Right lung (tissue), 5 donors: Measurements from ENCODE around the gene ARHGAP42. TPM values are rescaled to one million over a fixed set of nuclear protein-coding genes. Genes with fewer than 3 reads are reported as not detected.
A peak's percentile ranks its signal among the peaks of the same experiment; 100 is the strongest.

Experiments
- DNase-seq, 2 donors: peaks; one replicate each; pipeline ENCODE4 v3.0.0-alpha.2; 2013
- polyA plus RNA-seq, 5 donors: library from polyadenylated mRNA; unstranded; fragments of 120-200 nt; gene quantifications; one replicate each; pipeline versions ENCODE4 v1.2.1 to v1.2.3, GENCODE V29; 2013; ENCODE audit warnings: inconsistent platforms in 1 of 5, low replicate concordance in 1 of 5; ENCODE audit not compliant: insufficient read length in 5 of 5, insufficient read depth in 1 of 5

Gene ARHGAP42
- polyA plus RNA-seq, 5 donors: 22.8 to 46.6 (median 39.9) TPM

DNA sequence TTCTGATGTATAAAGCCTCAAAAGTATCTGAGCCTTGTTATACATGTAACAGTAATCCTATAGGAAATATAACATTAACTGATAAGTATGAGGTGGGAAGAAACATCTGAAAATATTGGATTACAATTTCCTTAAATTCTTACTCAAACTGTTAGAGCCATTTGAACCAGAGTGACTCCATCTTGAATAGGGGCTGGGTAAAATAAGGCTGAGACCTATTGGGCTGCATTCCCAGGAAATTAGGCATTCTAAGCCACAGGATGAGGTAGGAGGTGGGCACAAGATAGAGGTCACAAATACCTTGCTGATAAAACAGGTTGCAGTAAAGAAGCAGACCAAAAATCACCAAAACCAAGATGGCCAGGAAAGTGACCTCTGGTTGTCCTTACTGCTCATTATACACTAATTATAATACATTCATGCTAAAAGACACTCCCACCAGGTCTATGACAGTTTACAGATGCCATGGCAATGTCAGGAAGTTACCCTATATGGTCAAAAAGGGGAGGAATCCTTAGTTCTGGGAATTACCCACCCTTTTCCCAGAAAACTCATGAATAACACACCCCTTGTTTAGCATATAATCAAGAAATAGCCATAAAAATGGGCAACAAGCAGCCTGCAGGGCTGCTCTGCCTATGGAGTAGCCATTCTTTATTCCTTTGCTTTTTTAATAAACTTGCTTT is 327.7 kb downstream of the ARHGAP42 start:
- no peak for DNase-seq

DNA sequence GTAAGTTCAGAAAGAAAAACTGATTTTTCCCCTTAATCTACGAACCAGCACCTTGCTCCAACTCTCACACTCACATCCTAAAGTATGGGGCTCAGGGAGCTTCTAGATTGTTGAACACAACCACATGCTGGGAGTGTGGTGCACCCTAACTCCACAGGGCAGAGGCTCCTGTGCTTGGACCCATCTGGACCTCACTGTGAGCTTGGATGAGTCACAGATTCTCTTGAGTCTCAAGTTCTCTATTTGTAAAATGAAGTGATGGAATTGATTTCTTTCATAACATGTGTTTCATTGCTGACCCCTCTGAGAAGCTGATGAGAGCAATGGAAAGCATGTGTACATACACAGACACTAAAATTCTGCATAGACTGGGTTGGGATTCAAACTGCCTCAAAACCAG is 332.8 kb downstream of the ARHGAP42 start:
- DNase-seq: no peak

DNA sequence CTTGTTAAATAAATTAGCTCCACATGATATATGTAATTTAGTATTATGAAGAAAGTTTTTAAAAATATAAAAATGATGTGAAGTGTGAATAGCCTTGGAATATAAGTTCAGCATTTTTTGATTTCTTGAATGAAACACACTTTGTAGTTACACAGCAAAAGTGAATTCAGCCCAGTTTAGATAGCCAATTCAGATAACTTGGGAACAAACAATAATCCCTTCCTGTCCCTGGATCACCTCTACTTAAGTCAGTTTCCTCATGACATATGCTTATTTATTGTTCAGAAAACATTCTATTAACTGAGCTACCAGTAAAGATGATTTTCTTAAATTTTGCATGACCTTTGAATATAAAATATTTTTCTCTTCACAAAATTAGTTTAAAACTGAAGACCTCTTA is 335.2 kb downstream of the ARHGAP42 start:
- DNase-seq: no peak

DNA sequence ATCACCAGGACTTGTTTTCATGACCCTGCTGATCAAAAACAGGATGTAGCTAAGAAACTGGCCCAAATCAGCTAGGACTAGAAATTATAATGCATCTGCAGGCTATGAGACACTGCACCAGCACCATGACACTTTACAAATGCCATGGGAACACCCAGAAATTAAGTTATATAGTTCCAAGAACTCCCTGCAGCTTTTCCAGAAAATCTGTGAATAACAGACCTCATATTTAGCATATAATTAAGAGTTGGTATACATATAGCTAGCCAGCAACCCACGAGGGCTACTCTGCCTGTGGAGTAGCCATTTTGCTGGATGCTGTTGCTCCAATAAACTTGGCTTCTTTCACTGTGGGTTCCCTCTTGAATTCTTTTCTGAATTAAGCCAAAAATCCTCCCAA is 341.6 kb downstream of the ARHGAP42 start:
- DNase-seq: no peak

DNA sequence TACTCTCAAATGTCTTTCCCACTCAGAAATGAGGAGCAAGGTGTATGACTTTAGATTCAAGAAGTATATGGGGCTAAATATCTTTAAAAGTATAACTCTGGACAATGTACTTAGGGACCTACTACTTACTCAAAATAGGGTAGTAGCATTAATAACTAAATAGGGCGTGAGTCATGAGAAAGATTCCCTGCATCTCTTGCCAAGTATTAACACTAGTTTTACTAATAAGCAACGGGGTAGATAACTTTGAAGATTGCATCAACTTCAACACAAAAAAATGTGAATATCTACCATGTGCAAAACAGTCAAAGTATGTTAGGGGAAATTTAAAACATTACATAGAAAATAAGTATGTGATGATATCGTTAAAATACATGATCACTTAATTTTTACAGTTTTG is 342.9 kb downstream of the ARHGAP42 start:
- no peak for DNase-seq

DNA sequence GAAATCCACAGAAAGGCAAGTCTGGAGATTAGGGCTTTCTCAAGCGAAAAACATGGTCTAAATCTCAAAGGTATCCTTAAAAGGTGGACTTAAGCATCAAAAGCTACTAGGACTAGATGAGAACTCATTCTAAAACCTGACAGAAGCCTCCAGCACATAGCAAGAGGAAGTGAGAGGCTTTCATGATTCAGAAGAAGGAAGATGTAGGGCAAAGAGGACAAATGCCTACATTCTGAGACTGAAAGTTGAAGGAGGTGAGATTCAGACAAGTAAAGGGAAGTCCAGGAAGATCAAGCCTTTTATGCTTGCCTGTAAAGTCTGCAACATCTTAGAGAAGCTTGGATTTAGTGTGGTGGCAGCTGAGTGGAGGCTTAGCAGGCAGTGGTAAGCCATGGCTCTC is 343.6 kb downstream of the ARHGAP42 start:
- DNase-seq: no peak

DNA sequence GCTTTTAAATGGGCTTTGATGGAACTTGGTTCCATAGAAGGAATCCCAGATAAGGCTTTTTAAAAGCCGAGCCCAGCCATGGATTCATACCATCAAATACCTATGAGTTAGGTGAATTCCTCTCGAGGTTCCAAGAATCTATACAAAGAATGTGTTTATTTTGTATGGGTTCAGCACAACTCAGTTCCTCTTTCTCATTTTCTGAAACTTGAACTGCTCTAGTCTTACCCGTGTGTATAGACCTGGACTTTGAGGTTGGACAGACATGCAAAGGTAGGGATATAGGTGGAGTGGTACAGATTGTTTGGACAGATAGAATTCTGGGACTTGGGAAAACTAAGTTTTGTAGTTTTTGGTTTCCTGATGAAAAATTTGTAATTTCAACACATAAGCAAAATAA is 344.6 kb downstream of the ARHGAP42 start:
- DNase-seq: no peak

DNA sequence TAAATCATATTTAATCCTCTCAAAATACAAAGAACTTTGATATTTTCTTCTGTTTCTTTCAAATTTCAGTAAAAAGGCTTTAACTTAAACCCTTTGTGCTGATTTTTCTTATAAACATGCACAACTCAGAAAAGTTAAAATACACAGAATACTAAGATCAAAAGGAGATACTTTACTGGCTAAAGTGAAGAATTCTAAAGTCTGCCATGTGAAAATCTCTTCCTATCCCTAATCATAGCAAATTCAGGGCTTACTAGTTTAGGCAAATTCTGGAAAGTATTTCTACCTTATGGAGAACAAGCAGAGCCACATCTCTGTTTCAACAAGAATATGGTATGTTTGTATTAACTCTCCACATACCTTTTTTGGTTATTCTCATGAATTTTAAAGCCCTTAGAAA is 345.9 kb downstream of the ARHGAP42 start:
- DNase-seq: no peak

DNA sequence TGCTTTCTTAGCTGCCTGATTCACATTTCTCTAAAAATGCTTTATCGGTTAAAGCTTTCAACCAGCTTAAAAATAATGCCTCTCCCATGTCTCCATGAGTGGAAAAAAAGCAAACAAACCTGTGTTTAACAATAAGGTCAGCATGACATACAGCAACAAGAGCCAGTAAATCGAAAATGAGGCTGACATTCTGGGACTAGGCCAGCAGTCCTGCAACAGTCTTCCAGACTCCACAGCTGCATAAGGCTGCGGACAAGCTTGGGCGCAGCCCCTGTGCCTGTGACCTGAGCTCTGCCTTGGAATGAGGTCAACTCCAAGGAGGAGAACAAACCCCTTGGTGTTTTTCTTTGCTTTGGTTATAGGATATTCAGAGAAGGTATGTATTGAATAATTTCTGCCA is 347.0 kb downstream of the ARHGAP42 start:
- DNase-seq: peak; percentile 63 to 67

DNA sequence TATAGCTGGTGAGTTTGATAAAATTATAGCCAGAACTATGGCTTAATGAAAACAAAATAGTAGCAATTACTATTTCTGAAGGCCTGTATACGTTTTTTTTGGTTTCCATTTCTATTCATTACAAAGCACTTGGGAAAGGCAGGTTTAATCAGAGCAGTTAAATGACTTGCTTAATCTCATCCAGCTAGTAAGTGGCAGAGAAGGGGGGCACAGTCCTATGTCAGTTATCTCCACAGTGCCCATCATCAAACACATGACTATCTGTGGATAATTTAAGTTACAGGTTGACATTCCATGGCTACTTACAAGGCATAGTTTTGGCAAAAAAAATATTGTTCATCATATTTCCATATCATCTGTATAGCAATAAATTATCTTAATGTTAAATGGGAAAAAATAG is 348.8 kb downstream of the ARHGAP42 start:
- DNase-seq: no peak
